ENCODE measurements around the gene CIB2. TPM values are rescaled to one million over a fixed set of nuclear protein-coding genes. Genes with fewer than 3 reads are reported as not detected.

Gene CIB2
- total RNA-seq, 1 experiment from 2014 or later, result 43.2 TPM

- no peak for DNase-seq
- H3K27ac Mint-ChIP-seq, result no peak overlapping the region
- no peaks in the 10 kb centered on the region for H4K20me1 ChIP-seq (ENCODE audit: control insufficient read depth, insufficient read depth, insufficient read length)
Observed at GRCh38 chr15:78059110-78059839, 72.0 kb downstream of the CIB2 start.

More at GRCh38 chr15:78059110-78059839, 72.0 kb downstream of the CIB2 start:
- Mint-ChIP-seq H3K4me3 (no peak overlapping the region; a peak in 1 of 5 replicates), H3K36me3 (ENCODE audit: insufficient read depth in 1 of 3, low read depth in 3 of 3) (no peaks in the 10 kb centered on the region), H3K4me1 (peaks cover 18 to 19% of the 10 kb centered on the region in 2 experiments), H3K27me3 (ENCODE audit: low read depth) (no peaks in the 10 kb centered on the region), H3K9me3 (no peaks in the 10 kb centered on the region)
- H3K18ac ChIP-seq (ENCODE audit: insufficient read length, low read depth, low read length), result no peak overlapping the region
- no peaks in the 10 kb centered on the region for H3K27me3 ChIP-seq (ENCODE audit: insufficient read depth, low read length)
- no peak overlapping the region for H3K9ac ChIP-seq (ENCODE audit: extremely low read depth, insufficient read length, low read length)
- no peak overlapping the region for H2BK12ac ChIP-seq (ENCODE audit: insufficient read length, low read depth, low read length)
- H3K56ac ChIP-seq (ENCODE audit: insufficient read length, low read depth, low read length), result no peak overlapping the region
- H2BK15ac ChIP-seq (ENCODE audit: low read depth, low read length), result no peak overlapping the region
- H4K91ac ChIP-seq (ENCODE audit: insufficient read length, low read depth, low read length), result no peak overlapping the region
- no peak overlapping the region for H2BK20ac ChIP-seq (ENCODE audit: low read depth, low read length, poor library complexity, severe bottlenecking)
- H2AFZ ChIP-seq (ENCODE audit: low read length), result no peak overlapping the region
- no peak overlapping the region for H3K23ac ChIP-seq (ENCODE audit: insufficient read length, low read depth, low read length)
- peaks cover 3% of the 10 kb centered on the region; the same call in 1 of the 2 replicates for H3K79me2 ChIP-seq (ENCODE audit: insufficient read depth, low read length)
- no peak overlapping the region for H3K27ac ChIP-seq (ENCODE audit: insufficient read length, low read depth, low read length)
- H3K4ac ChIP-seq (ENCODE audit: low read depth, low read length), result no peak overlapping the region
- H2BK5ac ChIP-seq (ENCODE audit: insufficient read length, low read length), result no peak overlapping the region
- no peak overlapping the region for H4K5ac ChIP-seq (ENCODE audit: insufficient read length, low read depth, low read length)
- no peak overlapping the region for H3K14ac ChIP-seq (ENCODE audit: insufficient read depth, low read length)
- no peaks in the 10 kb centered on the region for H3K4me1 ChIP-seq (ENCODE audit: insufficient read depth, low read length)
- H3K9me3 ChIP-seq (ENCODE audit: control insufficient read depth, low read depth, low read length), result no peaks in the 10 kb centered on the region
- no peak overlapping the region for H2AK5ac ChIP-seq (ENCODE audit: insufficient read length, low read length)
- H3T11ph ChIP-seq (ENCODE audit: low read length), result no peak overlapping the region
- H4K8ac ChIP-seq (replicated peaks; ENCODE audit: insufficient read length, low read depth, low read length), result no peak overlapping the region
- H3K4me2 ChIP-seq (ENCODE audit: insufficient read depth, insufficient read length, low read length), result no peak overlapping the region
- no peaks in the 10 kb centered on the region for H3K23me2 ChIP-seq (ENCODE audit: insufficient read length, low read depth, low read length, poor library complexity, severe bottlenecking)
- H3K79me1 ChIP-seq (ENCODE audit: insufficient read depth, low read depth, low read length, poor library complexity, severe bottlenecking), result no peaks in the 10 kb centered on the region
- no CpG with 5 or more reads among the region's 3 CpGs for WGBS (ENCODE audit: extremely low coverage, insufficient read length, low lambda C conversion rate)
- H2BK120ac ChIP-seq (ENCODE audit: low read depth, low read length, poor library complexity, severe bottlenecking), result no peak overlapping the region
- no peak for TF ChIP-seq CTCF (conservative IDR thresholded peaks at IDR 0.05)
